Osteoblast (primary cell): ENCODE measurements around the gene MFRP. TPM values are rescaled to one million over a fixed set of nuclear protein-coding genes. Genes with fewer than 3 reads are reported as not detected.

Source experiments
- DNase-seq: peaks from one replicate; pipeline ENCODE4 v3.0.0; 2011; ENCODE audit warnings: low spot score, mixed read lengths; ENCODE audit not compliant: insufficient read length; ENCODE audit errors: missing footprints
- H2AFZ ChIP-seq: 2 replicates; pipeline ENCODE4 v1.6.0; 2011; ENCODE audit warnings: mild to moderate bottlenecking, low read length
- H3K27ac ChIP-seq: 2 replicates; pipeline ENCODE4 v1.5.1; 2011; ENCODE audit warnings: mild to moderate bottlenecking, low read depth, low read length, moderate library complexity
- H3K27me3 ChIP-seq: 2 replicates; pipeline ENCODE4 v1.6.0; 2012; ENCODE audit warnings: mild to moderate bottlenecking, control low read depth, inconsistent platforms, low read length, moderate library complexity; ENCODE audit not compliant: insufficient read depth
- H3K36me3 ChIP-seq: 2 replicates; pipeline ENCODE4 v1.5.1; 2011; ENCODE audit warnings: mild to moderate bottlenecking, low read length, control low read depth, moderate library complexity; ENCODE audit not compliant: insufficient read depth
- H3K4me1 ChIP-seq: 2 replicates; pipeline ENCODE4 v1.5.1; 2011; ENCODE audit warnings: mild to moderate bottlenecking, low read length, control low read depth, moderate library complexity; ENCODE audit not compliant: insufficient read depth
- H3K4me2 ChIP-seq: 2 replicates; pipeline ENCODE4 v1.6.0; 2011; ENCODE audit warnings: mild to moderate bottlenecking, low read length; ENCODE audit not compliant: insufficient read depth
- H3K4me3 ChIP-seq: fragments of 200-600 bp; sonication (generic); 3 replicates; pipeline ENCODE4 v1.5.1; 2012; ENCODE audit warnings: mild to moderate bottlenecking, low read length, inconsistent platforms; ENCODE audit not compliant: insufficient read depth
- H3K79me2 ChIP-seq: 2 replicates; pipeline ENCODE4 v1.6.0; 2012; ENCODE audit warnings: mild to moderate bottlenecking, low read length, control low read depth, inconsistent platforms; ENCODE audit not compliant: insufficient read depth
- H3K9me3 ChIP-seq: 2 replicates; pipeline ENCODE4 v1.5.1; 2011; ENCODE audit warnings: low read depth, low read length, control low read depth
- H4K20me1 ChIP-seq: 2 replicates; pipeline ENCODE4 v1.6.0; 2012; ENCODE audit warnings: mild to moderate bottlenecking, low read length, control low read depth; ENCODE audit not compliant: insufficient read depth
- total RNA-seq: library from RNA; depleted of rRNA; stranded (reverse); fragments of >200 nt; gene quantifications from 2 replicates; pipeline ENCODE4 v1.2.3, GENCODE V29; 2012
- TF ChIP-seq, protein P1 (sequence below): IDR thresholded peaks from 2 replicates; pipeline ENCODE4 v1.5.1; 2011; ENCODE audit warnings: mild to moderate bottlenecking, low read depth, low read length, moderate library complexity; ENCODE audit errors: extremely low read depth

MFRP gene
- total RNA-seq, 1 donor: not detected

DNA sequence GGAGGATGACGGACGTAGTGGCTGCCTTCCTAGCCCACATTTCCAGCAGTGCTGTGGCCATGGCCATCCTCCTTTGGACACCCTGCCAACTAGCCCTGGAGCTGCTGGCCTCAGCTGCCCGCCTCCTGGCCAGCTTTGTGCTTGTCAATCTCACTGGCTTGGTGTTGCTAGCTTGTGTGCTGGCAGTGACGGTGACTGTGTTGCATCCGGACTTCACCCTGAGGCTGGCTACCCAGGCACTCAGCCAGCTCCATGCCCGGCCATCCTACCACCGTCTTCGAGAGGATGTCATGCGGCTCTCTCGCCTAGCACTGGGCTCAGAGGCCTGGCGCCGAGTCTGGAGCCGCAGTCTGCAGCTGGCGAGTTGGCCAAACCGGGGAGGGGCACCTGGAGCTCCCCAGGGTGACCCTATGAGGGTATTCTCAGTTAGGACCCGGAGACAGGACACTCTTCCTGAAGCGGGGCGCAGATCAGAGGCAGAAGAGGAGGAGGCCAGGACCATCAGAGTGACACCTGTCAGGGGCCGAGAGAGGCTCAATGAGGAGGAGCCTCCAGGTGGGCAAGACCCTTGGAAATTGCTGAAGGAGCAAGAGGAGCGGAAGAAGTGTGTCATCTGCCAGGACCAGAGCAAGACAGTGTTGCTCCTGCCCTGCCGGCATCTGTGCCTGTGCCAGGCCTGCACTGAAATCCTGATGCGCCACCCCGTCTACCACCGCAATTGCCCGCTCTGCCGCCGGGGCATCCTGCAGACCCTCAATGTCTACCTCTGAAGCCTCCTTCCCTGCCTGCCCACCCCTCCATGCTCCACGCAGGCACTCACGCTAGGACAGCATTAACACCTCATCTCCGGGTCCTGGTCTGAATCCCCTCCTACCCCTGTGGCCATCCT, 10.6 kb downstream of the MFRP start:
- DNase-seq: no peak
- H3K4me3 ChIP-seq: peak overlapping the region; percentile 92
- no peak overlapping the region for H2AFZ ChIP-seq
- peaks cover 6% of the 10 kb centered on the region for H3K36me3 ChIP-seq
- H3K79me2 ChIP-seq: peaks cover 28% of the 10 kb centered on the region
- no peaks in the 10 kb centered on the region for H3K9me3 ChIP-seq
- TF ChIP-seq, protein P1, sequence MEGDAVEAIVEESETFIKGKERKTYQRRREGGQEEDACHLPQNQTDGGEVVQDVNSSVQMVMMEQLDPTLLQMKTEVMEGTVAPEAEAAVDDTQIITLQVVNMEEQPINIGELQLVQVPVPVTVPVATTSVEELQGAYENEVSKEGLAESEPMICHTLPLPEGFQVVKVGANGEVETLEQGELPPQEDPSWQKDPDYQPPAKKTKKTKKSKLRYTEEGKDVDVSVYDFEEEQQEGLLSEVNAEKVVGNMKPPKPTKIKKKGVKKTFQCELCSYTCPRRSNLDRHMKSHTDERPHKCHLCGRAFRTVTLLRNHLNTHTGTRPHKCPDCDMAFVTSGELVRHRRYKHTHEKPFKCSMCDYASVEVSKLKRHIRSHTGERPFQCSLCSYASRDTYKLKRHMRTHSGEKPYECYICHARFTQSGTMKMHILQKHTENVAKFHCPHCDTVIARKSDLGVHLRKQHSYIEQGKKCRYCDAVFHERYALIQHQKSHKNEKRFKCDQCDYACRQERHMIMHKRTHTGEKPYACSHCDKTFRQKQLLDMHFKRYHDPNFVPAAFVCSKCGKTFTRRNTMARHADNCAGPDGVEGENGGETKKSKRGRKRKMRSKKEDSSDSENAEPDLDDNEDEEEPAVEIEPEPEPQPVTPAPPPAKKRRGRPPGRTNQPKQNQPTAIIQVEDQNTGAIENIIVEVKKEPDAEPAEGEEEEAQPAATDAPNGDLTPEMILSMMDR: no peak
- no peak overlapping the region for H3K27ac ChIP-seq
- H3K27me3 ChIP-seq: peaks cover 1% of the 10 kb centered on the region
- peaks cover 49% of the 10 kb centered on the region for H3K4me1 ChIP-seq
- H3K4me2 ChIP-seq: peak overlapping the region; percentile 94
- peaks cover 12% of the 10 kb centered on the region for H4K20me1 ChIP-seq

DNA sequence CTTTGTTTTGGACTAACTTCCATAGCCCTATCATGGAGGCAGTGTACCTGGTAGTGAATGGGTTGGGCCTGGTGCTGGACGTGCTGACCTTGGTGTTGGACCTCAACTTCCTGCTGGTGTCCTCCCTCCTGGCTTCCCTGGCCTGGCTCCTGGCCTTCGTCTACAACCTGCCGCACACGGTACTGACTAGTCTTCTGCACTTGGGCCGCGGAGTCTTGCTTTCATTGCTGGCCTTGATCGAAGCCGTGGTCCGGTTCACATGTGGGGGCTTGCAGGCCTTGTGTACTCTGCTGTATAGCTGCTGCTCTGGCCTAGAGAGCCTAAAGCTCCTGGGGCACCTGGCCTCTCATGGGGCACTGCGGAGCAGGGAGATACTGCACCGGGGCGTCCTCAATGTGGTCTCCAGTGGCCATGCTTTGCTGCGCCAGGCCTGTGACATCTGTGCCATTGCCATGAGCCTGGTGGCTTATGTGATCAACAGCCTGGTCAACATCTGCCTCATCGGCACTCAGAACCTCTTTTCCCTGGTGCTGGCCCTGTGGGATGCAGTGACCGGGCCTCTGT, 11.3 kb downstream of the MFRP start:
- no peak for DNase-seq
- H2AFZ ChIP-seq: peak overlapping the region; percentile 94
- H3K4me1 ChIP-seq: peaks cover 47% of the 10 kb centered on the region
- peaks cover 6% of the 10 kb centered on the region for H3K36me3 ChIP-seq
- H3K27me3 ChIP-seq: peaks cover 2% of the 10 kb centered on the region
- peak overlapping the region; percentile 81 for H3K27ac ChIP-seq
- no peaks in the 10 kb centered on the region for H3K9me3 ChIP-seq
- H3K4me2 ChIP-seq: peak overlapping the region; percentile 94
- H3K79me2 ChIP-seq: peaks cover 28% of the 10 kb centered on the region
- TF ChIP-seq, protein P1: no peak
- H4K20me1 ChIP-seq: peaks cover 12% of the 10 kb centered on the region
- peak overlapping the region; percentile 92 for H3K4me3 ChIP-seq

DNA sequence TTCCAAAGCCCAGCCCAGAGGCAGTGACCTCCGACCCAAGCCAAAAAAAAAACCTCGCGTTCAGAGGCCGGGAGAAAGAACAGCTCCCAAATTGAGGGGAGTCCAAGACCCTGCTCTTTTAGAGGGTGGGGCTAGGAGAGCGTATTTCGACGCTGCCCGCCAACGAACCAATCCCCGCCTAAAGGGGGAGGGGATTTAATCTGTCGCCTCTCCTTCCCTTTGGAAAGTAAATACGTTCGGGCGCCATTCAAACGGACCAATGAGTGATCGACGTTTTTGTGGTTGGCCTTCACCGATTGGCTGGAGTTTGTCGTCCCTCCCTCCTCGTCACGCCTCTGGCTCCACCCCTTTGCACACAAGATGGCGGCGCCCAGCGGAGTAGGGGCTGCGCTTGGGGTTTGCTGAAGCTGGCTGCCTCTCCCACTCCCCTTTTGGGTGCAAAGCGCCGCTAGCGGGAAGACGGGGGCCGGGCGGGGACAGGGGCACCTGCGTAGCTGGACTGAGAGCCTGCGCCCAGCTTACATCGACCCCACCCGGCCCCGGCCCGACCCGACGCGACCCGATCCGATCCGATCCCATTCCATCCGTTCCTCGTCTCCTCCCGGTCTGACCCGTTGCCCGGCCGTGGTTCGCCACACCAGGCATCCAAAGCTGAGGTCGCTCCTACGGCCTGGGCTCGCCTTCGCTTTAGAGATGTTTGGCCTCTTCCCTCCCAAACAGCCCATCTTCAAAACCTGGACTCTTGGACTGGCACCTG, 12.2 kb downstream of the MFRP start, which contains the start of gene RNF26:
TSS of gene RNF26 (plus strand) at position 354 of the 757 bp plus-strand sequence. CDS start 596 bp downstream, outside the sequence.
- DNase-seq: peak; percentile 100
- peak within 1 kb of the TSS; percentile 94 for H2AFZ ChIP-seq
- TF ChIP-seq, protein P1: no peak
- peak within 1 kb of the TSS; percentile 92 for H3K4me3 ChIP-seq
- H3K27ac ChIP-seq: peak within 1 kb of the TSS; percentile 81
- peaks cover 6% of the 10 kb centered on the region for H3K36me3 ChIP-seq
- H3K9me3 ChIP-seq: no peaks in the 10 kb centered on the region
- H3K4me2 ChIP-seq: peak within 1 kb of the TSS; percentile 94
- H3K4me1 ChIP-seq: peaks cover 42% of the 10 kb centered on the region
- peaks cover 28% of the 10 kb centered on the region for H3K79me2 ChIP-seq
- peaks cover 12% of the 10 kb centered on the region for H4K20me1 ChIP-seq
- peaks cover 6% of the 10 kb centered on the region for H3K27me3 ChIP-seq
